Smooth muscle cell (in vitro differentiated cells): ENCODE data around the gene RARS1. TPM values are rescaled to one million over a fixed set of nuclear protein-coding genes. Genes with fewer than 3 reads are reported as not detected.

ENCODE experiments used
- DNase-seq: peaks from one replicate; lab custom pipeline; 2025; ENCODE audit not compliant: unreplicated experiment; lab: John Stamatoyannopoulos, UW
- H2AFZ ChIP-seq: fragments of 200-600 bp; sonication (generic); 2 replicates; pipeline ENCODE4 v1.6.0; 2016; ENCODE audit warnings: antibody characterized with exemption, low read depth, mild to moderate bottlenecking
- H3F3A ChIP-seq: fragments of 200-600 bp; sonication (generic); 2 replicates; pipeline ENCODE4 v1.6.0; 2017; ENCODE audit warnings: antibody characterized with exemption, low read depth
- H3K27ac ChIP-seq: fragments of 200-600 bp; sonication (generic); 2 replicates; pipeline ENCODE4 v1.5.1; 2016; ENCODE audit warnings: low read depth, mild to moderate bottlenecking
- H3K27me3 ChIP-seq: fragments of 200-600 bp; sonication (generic); 2 replicates; pipeline ENCODE4 v1.6.1; 2016; ENCODE audit warnings: low read depth, mild to moderate bottlenecking
- H3K36me3 ChIP-seq: fragments of 200-600 bp; sonication (generic); 2 replicates; pipeline ENCODE4 v1.5.1; 2016; ENCODE audit warnings: low read depth
- H3K4me1 ChIP-seq: fragments of 200-600 bp; sonication (generic); 2 replicates; pipeline ENCODE4 v1.5.1; 2016; ENCODE audit warnings: low read depth
- H3K4me2 ChIP-seq: fragments of 200-600 bp; sonication (generic); 2 replicates; pipeline ENCODE4 v1.6.0; 2016; ENCODE audit warnings: mild to moderate bottlenecking
- H3K4me3 ChIP-seq: fragments of 200-600 bp; sonication (generic); 2 replicates; pipeline ENCODE4 v1.5.1; 2016; ENCODE audit warnings: mild to moderate bottlenecking
- H3K79me2 ChIP-seq: fragments of 200-600 bp; sonication (generic); 2 replicates; pipeline ENCODE4 v1.6.0; 2016; ENCODE audit warnings: low read depth, mild to moderate bottlenecking
- H3K9ac ChIP-seq: fragments of 200-600 bp; sonication (generic); 2 replicates; pipeline ENCODE4 v1.6.0; 2016; ENCODE audit warnings: low read depth
- H3K9me3 ChIP-seq: fragments of 200-600 bp; sonication (generic); replicated peaks from 2 replicates; pipeline ENCODE4 v1.5.1; 2016; ENCODE audit warnings: low read depth
- H4K20me1 ChIP-seq: fragments of 200-600 bp; sonication (generic); 2 replicates; pipeline ENCODE4 v1.6.0; 2016; ENCODE audit warnings: low read depth
- CTCF ChIP-seq: fragments of 200-600 bp; sonication (generic); IDR thresholded peaks from 2 replicates; pipeline ENCODE4 v1.5.1; 2017; ENCODE audit warnings: borderline replicate concordance, mild to moderate bottlenecking, antibody characterized with exemption; ENCODE audit not compliant: insufficient read depth, poor library complexity, severe bottlenecking
- WGBS: methylation state at CpG from one replicate; pipeline ENCODE4 v1.1.7; 2016; ENCODE audit warnings: low lambda C conversion rate; 5-methylcytosine and 5-hydroxymethylcytosine counted together
- polyA plus RNA-seq: library from polyadenylated mRNA; unstranded; fragments of >200 nt; fragmentation: Nextera tagmentation; extraction: Ambion mirVana; gene quantifications from 2 replicates; pipeline ENCODE4 v1.2.1, GENCODE V29; 2016
- total RNA-seq: library from RNA; depleted of rRNA; stranded (reverse); fragments of >200 nt; gene quantifications from 2 replicates; pipeline ENCODE4 v1.2.3, GENCODE V29; 2014

Gene RARS1
- total and polyA plus RNA-seq, 2 experiments from 2014 or later = 104 to 221 TPM

DNA sequence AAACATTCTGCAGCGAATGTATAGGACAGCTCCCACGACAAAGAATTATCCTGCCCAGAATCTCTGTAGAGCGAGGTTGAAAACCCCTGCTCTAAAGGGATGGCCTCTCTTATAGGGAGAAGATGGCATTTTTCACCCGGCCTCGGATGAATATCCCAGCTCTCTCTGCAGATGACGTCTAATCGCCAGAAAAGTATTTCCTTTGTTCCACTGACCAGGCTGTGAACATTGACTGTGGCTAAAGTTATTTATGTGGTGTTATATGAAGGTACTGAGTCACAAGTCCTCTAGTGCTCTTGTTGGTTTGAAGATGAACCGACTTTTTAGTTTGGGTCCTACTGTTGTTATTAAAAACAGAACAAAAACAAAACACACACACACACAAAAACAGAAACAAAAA lies 17.4 kb upstream of the RARS1 start:
- no peak overlapping the region for H3K9ac ChIP-seq
- no peak overlapping the region for H2AFZ ChIP-seq
- TF ChIP-seq CTCF = no peak

DNA sequence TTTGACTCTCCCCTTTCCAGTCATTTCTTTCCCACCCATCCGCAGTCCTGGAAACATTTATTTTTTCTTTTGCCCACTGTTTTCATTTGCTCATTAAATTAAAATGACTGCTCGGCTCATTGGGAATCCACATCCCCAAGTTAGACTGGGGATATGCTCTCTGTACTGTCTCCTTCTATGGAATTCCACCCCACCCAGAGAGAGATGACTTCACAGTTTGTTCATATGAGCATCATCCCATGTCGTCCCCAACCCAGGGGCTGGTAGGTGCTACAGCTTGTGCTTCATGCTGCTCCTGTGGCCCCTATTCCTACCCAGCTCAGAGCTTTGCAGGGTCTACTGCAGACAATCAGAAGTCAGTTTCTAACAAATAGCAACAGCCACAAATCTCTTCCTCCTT lies 16.5 kb upstream of the RARS1 start:
- peaks cover 7% of the 10 kb centered on the region for H3F3A ChIP-seq
- H3K27ac ChIP-seq = no peak overlapping the region
- DNase-seq = no peak

More for the DNA sequence above, 17.4 kb upstream of the RARS1 start:
- Histone ChIP-seq H3F3A (peaks cover 7% of the 10 kb centered on the region), H3K4me1 (peaks cover 5% of the 10 kb centered on the region), H3K4me3 (no peak overlapping the region), H4K20me1 (no peaks in the 10 kb centered on the region), H3K27me3 (no peaks in the 10 kb centered on the region), H3K79me2 (no peaks in the 10 kb centered on the region), H3K27ac (peak overlapping the region; percentile 19), H3K4me2 (peak overlapping the region; percentile 24), H3K9me3 (no peaks in the 10 kb centered on the region), H3K36me3 (no peaks in the 10 kb centered on the region)
- 59% methylated on average over 8 of the region's 8 CpGs for WGBS
- no peak for DNase-seq

GRCh38 chr5:168471785-168472184 lies 14.5 kb upstream of the RARS1 start:
- Histone ChIP-seq H3F3A (peaks cover 7% of the 10 kb centered on the region), H2AFZ (no peak overlapping the region), H3K4me1 (peaks cover 5% of the 10 kb centered on the region), H3K4me3 (no peak overlapping the region), H3K36me3 (no peaks in the 10 kb centered on the region), H4K20me1 (no peaks in the 10 kb centered on the region), H3K9ac (no peak overlapping the region), H3K27ac (peak overlapping the region; percentile 68), H3K27me3 (no peaks in the 10 kb centered on the region), H3K4me2 (peak overlapping the region; percentile 30), H3K9me3 (no peaks in the 10 kb centered on the region), H3K79me2 (no peaks in the 10 kb centered on the region)
- TF ChIP-seq CTCF = no peak
- no peak for DNase-seq
- WGBS = 66% methylated on average over 4 of the region's 4 CpGs

More for the DNA sequence above, 16.5 kb upstream of the RARS1 start:
- Histone ChIP-seq H3K4me2 (no peak overlapping the region), H3K9me3 (no peaks in the 10 kb centered on the region), H4K20me1 (no peaks in the 10 kb centered on the region), H3K27me3 (no peaks in the 10 kb centered on the region), H3K9ac (no peak overlapping the region), H2AFZ (no peak overlapping the region), H3K36me3 (no peaks in the 10 kb centered on the region), H3K4me1 (peaks cover 5% of the 10 kb centered on the region), H3K4me3 (no peak overlapping the region), H3K79me2 (no peaks in the 10 kb centered on the region)
- no peak for TF ChIP-seq CTCF
- WGBS = 81% methylated on average over 3 of the region's 3 CpGs

DNA sequence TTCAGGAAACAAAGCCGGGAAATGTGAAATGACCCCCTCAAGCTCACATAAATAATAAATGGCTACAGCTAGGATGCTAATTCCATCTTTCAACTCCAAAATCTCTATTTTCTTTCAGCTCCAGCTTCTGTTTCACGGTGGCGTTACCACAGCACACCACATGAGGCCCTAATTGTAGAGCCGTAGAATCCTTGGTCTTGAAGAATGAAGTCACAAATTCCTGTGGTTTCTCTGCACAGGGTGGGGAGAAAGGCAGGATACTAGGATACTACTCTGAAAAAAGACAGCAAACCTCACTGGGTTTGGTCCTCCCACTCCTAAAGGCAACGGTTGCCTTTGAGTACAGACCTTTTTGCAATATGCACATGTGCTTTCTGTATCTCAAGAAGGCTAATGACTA lies 13.9 kb upstream of the RARS1 start:
- Histone ChIP-seq H3K9me3 (no peaks in the 10 kb centered on the region), H3K36me3 (no peaks in the 10 kb centered on the region), H3K27me3 (no peaks in the 10 kb centered on the region), H4K20me1 (no peaks in the 10 kb centered on the region), H2AFZ (no peak overlapping the region), H3K27ac (peak overlapping the region; percentile 68), H3K4me2 (peak overlapping the region; percentile 56), H3K9ac (no peak overlapping the region), H3K4me3 (no peak overlapping the region), H3K79me2 (no peaks in the 10 kb centered on the region), H3K4me1 (peaks cover 5% of the 10 kb centered on the region), H3F3A (peaks cover 7% of the 10 kb centered on the region)
- no peak for DNase-seq
- WGBS = 11% methylated on average over 5 of the region's 5 CpGs
- no peak for TF ChIP-seq CTCF
